Stimulated activated CD8-positive, alpha-beta memory T cell treated with anti-CD3 and anti-CD28 coated beads, Interleukin-15, amount 100 ng/mL, for 1 hour (primary cell): ENCODE results near the gene KRT73.

Source experiments
- DNase-seq: peaks from one replicate; pipeline ENCODE4 v3.0.0-alpha.2; 2020; ENCODE audit warnings: low read depth

The KRT73 gene

GRCh38 chr12:52566847-52567291 lies 51.5 kb downstream of the KRT73 start:
- peak; percentile 6 for DNase-seq

DNA sequence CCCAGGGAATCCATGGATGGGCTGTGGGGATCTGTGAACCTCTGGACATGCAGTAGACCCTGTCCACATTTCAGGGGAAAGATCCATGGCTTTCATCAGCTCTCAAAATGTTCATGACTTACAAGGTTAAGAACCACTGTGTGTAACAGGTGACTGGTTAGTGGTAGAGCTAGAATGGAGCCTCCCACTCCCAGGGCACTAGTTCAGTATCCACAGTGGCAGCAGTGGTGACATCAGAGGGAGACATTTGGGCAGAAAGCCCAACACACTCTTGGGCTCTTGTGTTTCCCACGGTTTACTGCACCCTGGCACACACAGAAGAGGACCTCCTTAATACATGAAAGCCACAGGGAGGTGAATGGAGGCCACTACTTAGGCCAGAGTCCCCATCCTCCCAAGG lies 53.8 kb downstream of the KRT73 start:
- no peak for DNase-seq

- DNase-seq: no peak
Observed at GRCh38 chr12:52561880-52562449, 56.4 kb downstream of the KRT73 start.

DNA sequence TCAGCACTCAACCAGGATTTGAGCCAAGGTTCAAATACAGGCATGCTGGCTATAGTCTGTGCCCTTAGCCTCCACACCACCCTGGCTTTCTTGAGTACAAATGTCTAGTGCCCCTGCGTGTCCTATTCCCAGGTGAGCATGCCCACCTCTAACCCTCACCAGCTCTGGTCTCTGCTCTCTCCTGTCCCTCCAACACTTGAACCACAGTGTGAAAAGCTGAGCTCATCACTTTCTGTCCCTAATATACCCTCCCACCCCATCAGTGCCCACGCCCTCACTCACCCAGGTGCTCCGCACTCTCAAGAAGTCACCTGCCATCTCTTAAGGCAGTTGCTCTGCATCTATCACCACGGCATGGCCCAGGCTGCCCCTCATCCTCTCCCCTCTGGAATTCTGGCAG lies 58.4 kb downstream of the KRT73 start:
- no peak for DNase-seq

- DNase-seq: no peak
Observed at GRCh38 chr12:52558781-52559445, 59.4 kb downstream of the KRT73 start.
